ENCODE results near the gene DNAJC1. TPM values are rescaled to one million over a fixed set of nuclear protein-coding genes. Genes with fewer than 3 reads are reported as not detected.
"Not testable (repeated sequence)": the region's sequence is repeated elsewhere in the genome, so short reads cannot be mapped to it uniquely, and the experiment has no call there.

The DNAJC1 gene
- total RNA-seq, 2 donors from 2014 or later, result 28.9 to 56.9 TPM

GRCh38 chr10:21849607-21850006 lies 153.9 kb downstream of the DNAJC1 start:
- TF ChIP-seq CTCF (IDR thresholded peaks at IDR 0.05), result no peak
- Histone ChIP-seq H3K27me3 (no peaks in the 10 kb centered on the region), H3K4me1 (no peaks in the 10 kb centered on the region), H3K27ac (no peak overlapping the region), H3K9me3 (peaks cover under 1 to 16% of the 10 kb centered on the region in 2 donors), H3K36me3 (no peaks in the 10 kb centered on the region), H3K4me3 (no peak overlapping the region)
- no peak for DNase-seq (ENCODE audit: low spot score)

- no peak for DNase-seq (ENCODE audit: low spot score)
- Histone ChIP-seq H3K36me3 (no peaks in the 10 kb centered on the region), H3K9me3 (peaks cover 0 to 8% of the 10 kb centered on the region in 2 donors), H3K4me1 (no peaks in the 10 kb centered on the region), H3K27me3 (no peaks in the 10 kb centered on the region), H3K4me3 (no peak overlapping the region), H3K27ac (no peak overlapping the region)
- no peak for TF ChIP-seq CTCF (IDR thresholded peaks at IDR 0.05)
Observed at GRCh38 chr10:21843645-21844044, 159.9 kb downstream of the DNAJC1 start.

- not testable (repeated sequence) for H3K9me3 ChIP-seq; H3K4me3 ChIP-seq; H3K27me3 ChIP-seq; H3K27ac ChIP-seq; H3K36me3 ChIP-seq; H3K4me1 ChIP-seq; DNase-seq (ENCODE audit: low spot score)
Observed at GRCh38 chr10:21841273-21841672, 162.3 kb downstream of the DNAJC1 start.

- H3K27ac ChIP-seq; H3K27me3 ChIP-seq; DNase-seq (ENCODE audit: low spot score); H3K4me1 ChIP-seq; H3K36me3 ChIP-seq; H3K4me3 ChIP-seq: not testable (repeated sequence)
- peaks cover 0 to 30% of the 10 kb centered on the region in 2 donors for H3K9me3 ChIP-seq
Observed at GRCh38 chr10:21837487-21837886, 166.0 kb downstream of the DNAJC1 start.

- H3K4me1 ChIP-seq; DNase-seq (ENCODE audit: low spot score); H3K27ac ChIP-seq; H3K4me3 ChIP-seq; H3K27me3 ChIP-seq; H3K36me3 ChIP-seq: not testable (repeated sequence)
- H3K9me3 ChIP-seq, result peaks cover 4 to 42% of the 10 kb centered on the region in 2 donors
Observed at GRCh38 chr10:21834574-21834973, 169.0 kb downstream of the DNAJC1 start.

GRCh38 chr10:21832821-21833130 lies 170.8 kb downstream of the DNAJC1 start:
- Histone ChIP-seq H3K27ac (no peak overlapping the region), H3K9me3 (peaks cover 5 to 59% of the 10 kb centered on the region in 2 donors), H3K4me1 (no peaks in the 10 kb centered on the region), H3K4me3 (no peak overlapping the region), H3K36me3 (no peaks in the 10 kb centered on the region), H3K27me3 (no peaks in the 10 kb centered on the region)
- no peak for DNase-seq (ENCODE audit: low spot score)
- no peak for TF ChIP-seq CTCF (IDR thresholded peaks at IDR 0.05)

GRCh38 chr10:21831986-21832820 lies 171.3 kb downstream of the DNAJC1 start:
- no peak for DNase-seq (ENCODE audit: low spot score)
- TF ChIP-seq CTCF (IDR thresholded peaks at IDR 0.05), result no peak
- no peak overlapping the region for H3K4me3 ChIP-seq
- H3K9me3 ChIP-seq, result peaks cover 11 to 65% of the 10 kb centered on the region in 2 donors
- peaks cover 4% of the 10 kb centered on the region for H3K36me3 ChIP-seq
- no peaks in the 10 kb centered on the region for H3K27me3 ChIP-seq
- no peak overlapping the region for H3K27ac ChIP-seq
- no peaks in the 10 kb centered on the region for H3K4me1 ChIP-seq

All from right atrium auricular region (tissue), 2 donors.